Stimulated activated CD4-positive, alpha-beta T cell treated with anti-CD3 and anti-CD28 coated beads, TNF-alpha, amount 100 ng/mL, for 48 hours (primary cell): ENCODE results near the gene FGFR2.
"Not testable (repeated sequence)": the region's sequence is repeated elsewhere in the genome, so short reads cannot be mapped to it uniquely, and the experiment has no call there.

Source experiments
- DNase-seq, 3 donors: peaks; one replicate each; pipeline ENCODE4 v3.0.0-alpha.2; 2020; ENCODE audit warnings: low read depth in 3 of 3

The FGFR2 gene

DNA sequence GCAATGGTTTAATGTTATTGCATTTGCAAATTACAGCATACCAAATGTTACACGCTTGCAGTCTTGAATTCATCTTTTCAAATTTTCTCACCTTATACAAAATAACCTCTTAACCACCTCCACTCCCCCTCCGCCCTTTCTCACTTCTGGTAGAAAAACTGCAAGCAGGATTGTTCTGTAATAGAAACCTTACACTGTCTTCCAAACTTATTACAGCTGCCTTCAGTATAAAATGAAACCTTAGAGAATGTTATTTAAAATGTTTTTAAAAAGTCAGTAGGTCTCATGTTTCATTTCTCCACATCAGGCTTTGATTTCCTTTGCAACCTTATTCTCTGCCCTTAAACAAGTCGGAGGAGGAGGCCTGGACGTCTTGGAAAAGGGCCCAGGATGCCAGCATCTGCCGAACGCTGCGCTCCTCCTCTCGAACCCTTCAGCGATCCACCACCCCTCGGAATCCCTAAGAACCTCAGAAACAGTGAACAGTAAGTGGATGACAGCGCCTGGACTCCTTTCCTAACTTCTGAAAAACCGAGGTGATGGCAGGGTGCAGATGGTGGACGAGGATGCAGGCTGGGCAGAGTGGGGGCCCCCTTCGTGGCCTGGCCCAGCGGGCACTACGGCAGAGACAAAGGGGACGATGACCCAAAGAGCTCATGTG is 74.0 kb downstream of the FGFR2 start:
- DNase-seq = no peak

DNA sequence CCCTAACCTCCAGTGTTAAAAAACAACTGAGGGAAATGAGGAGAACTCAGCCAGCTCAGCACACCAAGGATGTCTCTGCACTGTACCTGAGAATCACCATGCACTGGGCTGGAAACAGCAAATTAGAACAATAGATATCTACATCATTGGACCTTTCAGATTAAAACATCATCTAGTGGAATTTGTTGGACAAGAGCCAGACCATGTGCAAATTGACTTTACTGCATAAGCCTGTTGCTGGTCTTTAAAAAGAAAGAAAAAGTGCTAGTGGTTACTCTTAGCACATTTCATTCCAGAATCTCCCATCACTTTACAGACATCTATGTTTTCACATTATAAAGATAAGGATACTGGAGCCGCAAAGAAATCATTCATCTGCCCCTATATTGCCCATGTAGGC is 75.4 kb downstream of the FGFR2 start:
- DNase-seq = no peak

DNA sequence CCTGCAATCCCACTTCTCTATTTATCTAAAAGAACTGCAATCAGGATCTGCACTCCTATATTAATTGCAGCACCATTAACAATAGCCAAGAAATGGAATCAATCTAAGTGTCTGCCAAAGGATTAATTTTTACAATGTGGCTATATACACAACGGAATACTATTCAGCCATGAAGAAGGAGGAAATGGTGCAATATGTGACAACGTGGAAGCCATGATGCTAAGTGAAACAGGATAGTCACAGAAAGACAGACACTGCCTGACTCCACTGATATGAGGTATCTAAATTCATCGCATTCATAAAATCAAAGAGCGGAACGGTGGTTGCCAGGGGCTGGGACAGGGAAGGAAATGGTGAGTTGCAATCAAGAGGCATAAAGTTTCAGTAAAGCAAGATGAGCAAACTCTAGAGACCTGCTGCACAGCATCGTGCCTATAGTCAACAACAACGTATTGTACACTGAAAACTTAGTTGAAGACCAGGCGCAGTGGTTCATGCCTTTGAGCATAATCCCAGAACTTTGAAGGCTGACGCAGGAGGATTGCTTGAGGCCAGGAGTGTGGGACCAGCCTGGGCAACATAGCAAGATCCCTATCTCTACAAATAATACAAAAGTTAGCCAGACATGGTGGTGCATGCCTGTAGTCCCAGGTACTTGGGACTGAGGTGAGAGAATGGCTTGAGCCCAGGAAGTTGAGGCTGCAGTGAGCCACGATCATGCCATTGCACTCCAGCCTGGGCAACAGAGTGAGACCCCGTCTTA is 76.3 kb downstream of the FGFR2 start:
- no peak for DNase-seq

DNA sequence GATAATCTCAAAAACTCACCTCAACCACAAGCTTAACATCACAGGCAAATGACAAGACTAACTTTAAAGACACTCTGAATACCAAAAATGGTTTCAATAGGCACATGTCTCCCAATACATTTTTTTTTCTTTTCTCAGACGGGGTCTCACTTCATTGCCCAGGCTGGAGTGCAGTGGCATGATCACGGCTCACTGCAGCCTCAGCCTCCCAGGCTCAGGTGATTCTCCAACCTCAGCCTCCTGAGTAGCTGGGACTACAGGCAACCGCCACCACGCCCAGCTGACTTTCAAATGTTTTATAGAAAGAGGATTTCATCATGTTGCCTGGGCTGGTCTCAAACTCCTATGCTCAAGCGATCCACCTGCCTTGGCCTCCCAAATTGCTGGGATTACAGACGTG is 77.7 kb downstream of the FGFR2 start:
- not testable (repeated sequence) for DNase-seq

DNA sequence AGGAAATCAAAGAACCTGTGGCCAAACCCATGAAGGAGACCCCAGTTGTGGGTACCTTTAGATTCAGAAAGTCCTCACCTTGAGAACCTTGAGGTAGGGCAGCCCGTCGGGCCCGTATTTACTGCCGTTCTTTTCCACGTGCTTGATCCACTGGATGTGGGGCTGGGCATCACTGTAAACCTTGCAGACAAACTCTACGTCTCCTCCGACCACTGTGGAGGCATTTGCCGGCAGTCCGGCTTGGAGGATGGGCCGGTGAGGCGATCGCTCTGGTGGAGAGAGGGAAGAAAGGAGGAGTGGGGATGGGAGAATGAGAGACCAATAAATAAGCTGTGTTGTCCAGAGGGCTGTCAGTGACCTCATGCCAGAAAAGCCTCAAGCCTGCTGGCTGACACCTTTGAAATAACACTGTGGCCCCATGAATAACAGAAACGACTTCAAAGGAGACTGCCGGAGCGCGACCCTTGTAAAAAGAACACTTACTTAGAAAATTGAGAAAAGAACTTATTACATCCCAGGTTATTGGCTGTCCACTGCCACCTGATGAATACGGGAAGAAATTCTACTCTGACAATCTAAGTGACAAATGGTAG is 78.2 kb downstream of the FGFR2 start:
- no peak for DNase-seq

DNA sequence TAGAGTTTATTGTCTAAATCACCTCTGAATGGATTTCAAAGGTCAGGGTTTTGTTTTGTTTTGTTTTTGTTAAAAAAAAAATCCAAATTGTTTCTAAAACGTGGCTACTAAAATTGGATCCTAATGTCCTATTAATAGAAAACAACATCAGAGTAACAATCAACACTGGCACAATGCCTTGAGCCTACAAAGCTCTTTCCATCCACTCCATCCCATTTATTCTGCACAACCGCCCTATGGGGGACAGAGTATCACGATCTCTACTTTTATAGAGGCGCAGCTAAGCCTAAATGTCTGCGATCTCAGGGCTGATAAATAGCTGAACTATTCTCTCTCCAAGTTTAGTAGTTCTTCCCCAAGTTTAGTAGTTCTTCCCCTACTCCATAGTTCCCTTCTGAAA is 78.8 kb downstream of the FGFR2 start:
- DNase-seq = no peak

DNA sequence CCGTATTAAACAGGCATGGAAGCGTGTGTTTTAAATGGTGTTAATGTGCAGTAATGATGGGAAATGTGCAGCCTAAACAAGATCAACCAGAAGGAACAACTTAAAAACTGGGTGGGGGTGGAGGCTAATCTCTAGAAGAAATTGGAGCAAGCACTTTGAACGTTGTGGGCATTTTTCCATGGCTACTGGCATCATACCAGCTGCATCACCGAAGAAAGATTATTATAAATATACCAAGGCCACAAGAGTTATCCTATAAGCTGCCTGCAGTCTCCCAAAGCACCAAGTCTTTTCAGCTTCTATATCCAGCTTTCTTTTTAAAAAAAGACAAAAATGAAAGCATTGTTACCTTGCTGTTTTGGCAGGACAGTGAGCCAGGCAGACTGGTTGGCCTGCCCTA is 79.9 kb downstream of the FGFR2 start:
- no peak for DNase-seq

DNA sequence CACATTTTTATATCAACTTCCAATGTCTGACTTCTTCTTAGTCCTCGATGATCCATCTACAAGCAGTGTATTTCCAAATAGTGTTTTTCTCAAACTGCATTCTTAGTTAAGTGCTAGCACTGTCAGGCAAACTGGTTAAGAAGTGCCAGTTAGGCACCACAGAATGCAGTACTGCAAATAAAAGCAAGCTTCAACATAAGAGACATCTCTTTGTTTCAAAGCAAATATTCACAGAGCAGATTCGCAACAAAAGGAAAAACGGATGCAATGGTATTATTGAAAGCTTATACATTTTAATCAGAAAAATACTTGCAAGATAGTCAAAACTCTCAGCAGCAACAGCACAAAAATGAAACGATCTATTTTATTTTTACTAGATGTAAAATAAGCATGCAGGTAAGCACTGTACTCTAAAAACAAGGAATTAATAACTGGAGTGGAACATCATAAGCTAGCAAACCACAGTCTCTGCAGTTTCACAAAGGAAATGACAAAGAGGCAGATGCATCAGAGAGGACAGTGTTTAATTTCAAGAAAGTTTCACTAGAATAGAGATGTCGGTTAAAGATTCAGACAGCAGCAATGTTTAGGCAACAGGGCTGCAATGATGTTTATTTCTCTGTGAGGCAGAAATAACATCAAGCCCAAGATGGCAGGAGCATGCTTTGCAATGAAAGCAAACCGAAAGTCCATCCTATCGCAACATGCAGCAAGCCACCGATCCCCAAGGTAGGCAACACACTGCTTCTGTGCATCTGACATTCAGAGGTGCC is 82.0 kb downstream of the FGFR2 start:
- DNase-seq = no peak

DNA sequence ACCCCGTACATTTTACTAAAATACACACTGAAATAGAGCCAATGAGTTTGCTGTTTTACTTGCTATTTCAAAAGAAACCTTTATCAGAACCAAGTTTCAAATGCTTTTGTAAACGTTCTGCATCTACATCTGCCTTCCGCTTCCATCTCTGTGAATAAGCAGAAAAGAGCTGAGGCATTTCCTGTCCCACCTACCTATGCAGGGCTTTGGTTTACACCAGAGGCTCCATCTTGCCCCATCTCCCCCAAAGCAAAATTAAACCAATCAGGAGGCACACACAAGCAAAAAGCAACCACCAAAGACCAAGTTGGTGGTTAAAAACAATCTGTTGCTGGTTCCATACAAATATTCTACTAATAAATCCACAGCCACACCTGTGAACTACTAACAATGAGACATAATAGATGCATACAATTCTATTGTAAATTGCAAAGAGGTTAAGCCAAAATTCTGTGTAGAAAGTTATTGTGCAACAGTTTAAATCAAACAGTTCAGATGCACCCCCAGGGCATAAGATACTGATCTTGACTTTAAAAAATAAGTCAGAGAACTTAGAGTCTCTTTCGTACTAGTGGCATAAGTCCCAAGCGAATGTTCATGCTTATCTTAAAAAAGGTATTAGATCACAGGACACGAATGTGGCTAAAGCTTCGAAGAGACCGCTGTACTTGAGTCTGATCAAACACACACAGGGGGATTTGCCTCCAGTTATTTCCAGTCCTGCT is 83.9 kb downstream of the FGFR2 start:
- DNase-seq = no peak

DNA sequence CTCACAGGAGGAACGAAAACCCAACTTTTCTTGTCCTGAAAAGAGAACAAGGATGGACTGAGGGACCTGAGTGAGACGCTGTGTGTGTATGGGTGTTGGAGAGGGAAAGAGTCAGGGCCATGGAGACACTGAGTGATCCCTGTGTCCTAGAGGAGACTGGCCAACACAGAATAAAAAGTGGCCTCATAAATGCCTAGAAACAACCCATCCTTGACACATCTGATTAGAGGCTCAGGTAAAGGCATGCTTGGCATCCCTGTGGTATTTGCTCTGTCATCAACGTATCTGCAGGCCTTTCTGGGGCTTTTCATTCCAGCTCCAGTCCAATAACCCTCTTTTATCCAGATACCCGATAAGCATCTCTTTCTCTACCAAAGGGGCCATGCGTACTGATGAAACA is 86.3 kb downstream of the FGFR2 start:
- no peak for DNase-seq

DNA sequence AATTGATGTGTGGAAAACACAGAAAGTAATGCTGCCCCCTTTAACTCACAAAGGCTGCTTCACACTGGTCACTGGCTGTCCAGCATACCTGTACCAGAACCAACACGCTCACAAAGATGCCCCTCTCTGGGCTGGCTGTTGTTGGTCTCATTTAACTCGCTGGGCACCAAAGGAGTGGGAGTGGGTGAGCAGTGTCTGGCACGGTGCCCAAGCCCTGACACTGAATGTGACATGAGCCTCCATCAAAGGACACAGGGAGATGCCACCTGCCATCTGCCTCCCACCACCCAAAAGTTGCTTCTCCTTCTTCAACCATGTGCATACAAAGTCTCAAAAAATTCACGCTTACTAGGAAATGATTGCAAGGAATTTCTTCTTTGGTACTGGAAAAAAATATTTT is 86.8 kb downstream of the FGFR2 start:
- DNase-seq = no peak

DNA sequence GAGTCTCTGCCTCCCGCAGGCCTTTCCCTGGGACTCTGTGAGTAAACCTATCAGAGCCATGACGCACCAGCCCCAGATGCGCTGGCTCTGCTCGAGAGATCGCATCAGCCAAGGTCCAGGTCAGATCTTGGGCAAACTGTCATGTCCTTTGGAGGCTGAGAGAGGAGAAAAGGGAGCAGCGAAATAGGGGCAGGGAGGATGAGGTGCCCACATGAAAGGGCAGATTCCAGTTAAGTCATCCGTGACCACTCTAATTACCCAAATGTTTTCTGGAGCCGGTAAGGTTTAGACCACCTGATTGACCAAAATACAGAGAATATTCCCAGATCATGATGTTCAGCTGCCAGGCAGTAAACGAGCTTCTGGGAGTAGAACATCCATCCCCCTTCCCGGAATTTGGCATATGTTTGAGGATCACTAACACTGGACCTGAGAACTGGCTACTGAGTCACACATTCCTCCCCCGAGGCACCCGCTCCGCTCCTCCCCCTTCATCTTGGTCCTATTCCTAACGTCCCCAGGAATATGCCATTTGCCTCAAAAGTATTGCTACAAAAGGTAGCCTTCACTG is 88.0 kb downstream of the FGFR2 start:
- DNase-seq = no peak

DNA sequence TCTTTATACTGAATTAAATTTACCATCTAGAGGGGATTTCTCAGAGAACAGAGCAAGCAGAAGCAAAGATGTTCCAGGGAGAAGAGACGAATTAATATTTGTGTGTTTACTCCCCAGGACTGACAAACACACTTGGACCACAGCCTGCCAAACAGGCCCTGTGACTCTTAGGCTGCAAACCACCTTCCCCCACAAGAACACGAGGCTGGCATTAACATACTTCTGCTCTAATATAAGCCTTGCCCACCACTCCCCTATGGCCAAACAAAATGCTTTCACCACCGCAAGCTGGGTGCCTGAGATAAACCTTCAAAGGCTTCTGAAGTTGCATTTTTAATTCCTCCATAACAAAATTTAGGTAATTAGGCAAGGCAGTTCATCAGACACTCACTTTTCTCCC is 88.4 kb downstream of the FGFR2 start:
- DNase-seq = no peak

DNA sequence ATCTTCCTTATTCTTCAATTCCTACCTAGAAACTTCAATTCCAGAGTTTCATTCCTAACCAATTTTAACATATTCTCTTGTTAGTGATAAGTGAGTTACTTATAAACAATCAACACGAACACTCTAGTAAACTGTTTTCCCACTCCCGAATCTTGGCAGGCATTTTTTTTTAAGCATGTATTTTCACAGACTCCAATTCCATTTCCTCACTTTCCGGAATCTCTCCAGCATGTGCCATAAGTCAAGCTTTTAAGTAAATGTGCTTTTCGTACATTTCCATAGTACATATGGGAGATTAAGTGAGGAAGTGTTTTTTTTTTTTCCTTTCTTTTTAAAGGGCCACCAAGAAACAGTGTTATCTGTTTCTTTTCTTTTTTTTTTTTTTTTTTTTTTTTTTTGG is 89.1 kb downstream of the FGFR2 start:
- DNase-seq = no peak

DNA sequence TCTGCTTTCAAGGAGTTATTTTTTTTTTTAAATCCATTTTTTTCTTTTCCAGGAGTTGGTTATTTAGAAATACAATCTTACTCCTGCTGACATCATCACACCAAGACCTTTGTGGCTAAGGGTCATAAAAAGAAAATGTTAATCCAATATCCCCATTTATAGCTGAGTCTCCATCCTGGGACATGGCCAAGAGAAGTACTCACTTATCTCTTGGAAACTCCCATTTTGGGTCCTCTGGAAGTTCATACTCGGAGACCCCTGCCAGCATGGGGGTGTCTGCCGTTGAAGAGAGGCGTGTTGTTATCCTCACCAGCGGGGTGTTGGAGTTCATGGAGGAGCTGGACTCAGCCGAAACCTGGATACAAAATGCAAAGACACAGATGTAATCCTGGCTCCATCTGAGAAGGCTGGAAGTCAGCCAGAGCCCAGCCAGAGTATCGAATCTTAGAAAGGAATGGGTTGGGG is 94.6 kb downstream of the FGFR2 start:
- no peak for DNase-seq

DNA sequence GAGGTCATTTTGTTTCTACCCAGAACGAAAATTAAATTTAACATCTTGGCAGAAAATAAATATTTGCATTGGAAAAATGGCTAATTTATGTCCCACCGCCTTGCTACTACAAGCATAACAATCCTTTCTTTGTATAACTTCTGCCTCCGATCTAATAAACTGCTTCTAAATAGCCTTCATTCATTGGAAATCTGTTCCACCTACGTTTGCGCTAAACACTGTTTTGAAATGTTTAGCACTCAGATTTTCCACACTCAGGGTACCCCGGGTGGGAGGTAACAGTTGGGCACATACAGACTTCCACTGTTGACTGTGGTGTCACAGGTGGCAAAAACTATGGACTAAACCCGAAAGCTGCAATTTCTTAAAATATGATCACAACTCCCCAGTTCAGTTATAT is 96.4 kb downstream of the FGFR2 start:
- DNase-seq = no peak

DNA sequence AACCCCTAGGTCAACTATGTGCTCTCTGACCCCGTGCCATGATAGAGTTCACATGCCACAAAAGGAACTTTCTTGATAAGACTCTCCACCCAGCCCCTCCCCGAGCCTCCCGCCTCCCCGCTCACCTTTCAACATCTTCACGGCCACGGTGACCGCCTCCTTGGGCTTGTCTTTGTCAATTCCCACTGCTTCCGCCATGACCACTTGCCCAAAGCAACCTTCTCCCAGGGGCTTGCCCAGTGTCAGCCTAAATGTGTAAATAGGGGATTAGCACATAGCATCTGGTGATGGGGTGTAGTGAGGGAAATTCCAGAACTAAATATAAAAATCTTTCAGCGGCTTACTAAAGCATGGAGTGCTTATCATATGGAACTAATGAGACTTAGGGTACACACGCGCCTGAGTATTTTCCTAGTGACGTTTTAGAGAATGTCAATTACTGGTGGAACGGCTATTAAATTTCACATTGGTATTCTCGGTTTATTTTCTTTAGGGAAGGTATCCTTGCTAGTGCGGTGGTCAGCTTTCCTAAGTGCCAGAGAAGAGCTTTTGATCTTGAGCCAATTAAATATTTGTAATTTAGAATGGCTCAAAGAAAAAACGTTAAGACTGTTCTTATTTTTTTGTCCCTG is 97.4 kb downstream of the FGFR2 start:
- no peak for DNase-seq

DNA sequence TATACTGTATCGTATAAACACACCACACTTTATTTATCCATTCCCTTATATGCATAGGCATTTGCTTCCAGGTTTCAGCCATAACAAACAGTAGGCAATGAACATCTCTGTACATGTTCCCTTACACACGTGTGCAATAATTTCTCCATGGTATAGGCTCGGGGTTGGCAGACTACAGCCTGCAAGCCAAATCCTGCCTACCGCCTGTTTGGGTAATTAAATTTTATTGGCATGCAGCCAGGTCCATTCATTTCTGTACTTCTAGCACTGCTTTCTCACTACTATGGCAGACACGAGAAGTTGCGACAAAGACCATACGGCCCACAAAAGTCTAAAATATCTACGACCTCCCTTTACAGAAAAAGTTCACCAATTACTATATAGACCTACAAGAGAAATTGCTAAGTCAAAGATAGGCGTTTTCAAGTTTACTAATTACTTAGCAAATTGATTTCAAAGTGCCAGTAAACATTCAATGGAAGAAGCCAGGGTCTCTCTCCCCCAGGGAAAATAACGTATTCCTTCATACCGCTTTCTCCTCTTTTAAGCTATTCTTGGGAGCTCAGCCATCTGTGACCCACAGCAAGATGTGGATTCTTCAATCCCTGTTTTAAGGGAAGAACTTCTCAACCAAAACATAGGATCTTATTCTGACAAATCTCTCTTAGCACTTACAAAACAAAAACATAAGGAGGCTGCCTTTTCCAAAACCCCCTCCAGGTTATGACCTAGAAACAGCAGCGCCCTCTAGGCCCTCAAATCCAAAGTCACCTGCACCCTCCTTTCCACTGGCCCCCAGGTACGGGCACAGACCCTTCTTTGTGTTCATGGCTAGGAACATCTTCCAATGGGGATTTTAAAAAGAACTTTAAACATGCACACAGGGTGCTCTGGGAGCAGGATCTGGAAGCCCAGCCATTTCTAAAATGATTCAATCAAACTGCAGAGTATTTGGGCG is 100.5 kb downstream of the FGFR2 start:
- no peak for DNase-seq

DNA sequence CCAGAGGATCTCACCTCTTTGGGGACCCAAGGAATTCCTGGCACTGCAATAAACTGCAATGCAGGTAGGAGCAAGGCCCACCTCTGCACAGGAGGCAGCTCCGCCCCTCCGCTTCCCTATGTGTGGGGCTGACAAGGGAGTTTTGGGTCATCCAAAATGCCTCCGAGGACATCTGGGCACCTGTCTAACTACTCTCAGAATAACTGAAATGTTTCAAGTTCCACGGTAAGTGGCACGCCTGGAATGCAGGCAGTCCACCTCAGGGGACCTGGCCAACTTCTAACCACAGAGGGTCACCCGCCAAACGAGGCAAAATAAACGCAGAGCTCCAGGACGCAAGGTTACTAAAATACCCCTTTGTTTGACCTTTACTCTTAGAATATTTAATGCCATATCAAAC is 102.5 kb downstream of the FGFR2 start:
- no peak for DNase-seq

DNA sequence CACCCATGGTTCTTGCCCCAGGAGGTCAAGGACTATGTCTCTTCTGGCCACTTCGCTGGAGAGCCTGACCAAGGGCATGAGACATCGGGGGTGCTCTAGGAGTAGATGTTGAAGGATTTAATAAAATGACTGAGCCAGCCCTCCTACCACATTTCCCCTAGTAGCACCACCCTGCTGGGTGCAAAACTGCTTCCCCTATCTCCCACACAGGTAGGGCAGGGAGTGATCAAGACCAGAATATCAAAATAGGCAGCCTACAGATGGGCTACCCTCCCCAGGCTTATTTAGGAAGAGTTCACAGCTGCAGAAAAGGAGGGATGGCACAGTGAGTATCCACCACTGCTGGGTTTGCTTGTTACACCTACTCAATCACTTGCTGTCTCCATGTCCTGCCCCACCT is 103.9 kb downstream of the FGFR2 start:
- DNase-seq = no peak
